KMS-11 (cell line): Measurements from ENCODE around the gene HOXD9.

ENCODE experiments used
- H2AFZ ChIP-seq: fragments of 200-600 bp; sonication (generic); 2 replicates; pipeline ENCODE4 v1.6.1; 2016; ENCODE audit warnings: antibody characterized with exemption, mixed run types, low read depth
- H3K27ac ChIP-seq: fragments of 200-600 bp; sonication (generic); 2 replicates; pipeline ENCODE4 v1.6.1; 2016; ENCODE audit warnings: mild to moderate bottlenecking, mixed run types
- H3K27me3 ChIP-seq: fragments of 200-600 bp; sonication (generic); 2 replicates; pipeline ENCODE4 v1.6.1; 2017; ENCODE audit warnings: mild to moderate bottlenecking, low read depth, mixed run types, moderate library complexity; ENCODE audit not compliant: insufficient read depth
- H3K36me3 ChIP-seq: fragments of 200-600 bp; sonication (generic); 2 replicates; pipeline ENCODE4 v1.6.1; 2017; ENCODE audit warnings: mild to moderate bottlenecking, mixed run types; ENCODE audit not compliant: insufficient read depth
- H3K4me1 ChIP-seq: fragments of 200-600 bp; sonication (generic); 2 replicates; pipeline ENCODE4 v1.6.1; 2016; ENCODE audit warnings: mild to moderate bottlenecking, low read depth, mixed run types; ENCODE audit not compliant: poor library complexity, severe bottlenecking
- H3K4me2 ChIP-seq: fragments of 200-600 bp; sonication (generic); 2 replicates; pipeline ENCODE4 v1.7.0; 2016; ENCODE audit warnings: mild to moderate bottlenecking, mixed run types
- H3K4me3 ChIP-seq: fragments of 200-600 bp; sonication (generic); IDR thresholded peaks from 2 replicates; pipeline ENCODE4 v1.6.1; 2017; ENCODE audit warnings: low read depth, low read length, mixed read lengths; ENCODE audit not compliant: insufficient read depth
- H3K79me2 ChIP-seq: fragments of 200-600 bp; sonication (generic); 2 replicates; pipeline ENCODE4 v1.6.1; 2016; ENCODE audit warnings: low read depth, mixed run types; ENCODE audit not compliant: insufficient read depth
- H3K9ac ChIP-seq: fragments of 200-600 bp; sonication (generic); 2 replicates; pipeline ENCODE4 v1.6.1; 2016; ENCODE audit warnings: mild to moderate bottlenecking, mixed run types
- H4K20me1 ChIP-seq: fragments of 200-600 bp; sonication (generic); 2 replicates; pipeline ENCODE4 v1.6.1; 2016; ENCODE audit warnings: mild to moderate bottlenecking, mixed run types; ENCODE audit not compliant: insufficient read depth
- TF ChIP-seq, protein P1 (sequence below): fragments of 200-600 bp; sonication (generic); conservative IDR thresholded peaks from 2 replicates; pipeline ENCODE4 v1.6.1; 2017; ENCODE audit warnings: low read depth, mild to moderate bottlenecking, antibody characterized with exemption, low read length, moderate library complexity, mixed read lengths

The HOXD9 gene

DNA sequence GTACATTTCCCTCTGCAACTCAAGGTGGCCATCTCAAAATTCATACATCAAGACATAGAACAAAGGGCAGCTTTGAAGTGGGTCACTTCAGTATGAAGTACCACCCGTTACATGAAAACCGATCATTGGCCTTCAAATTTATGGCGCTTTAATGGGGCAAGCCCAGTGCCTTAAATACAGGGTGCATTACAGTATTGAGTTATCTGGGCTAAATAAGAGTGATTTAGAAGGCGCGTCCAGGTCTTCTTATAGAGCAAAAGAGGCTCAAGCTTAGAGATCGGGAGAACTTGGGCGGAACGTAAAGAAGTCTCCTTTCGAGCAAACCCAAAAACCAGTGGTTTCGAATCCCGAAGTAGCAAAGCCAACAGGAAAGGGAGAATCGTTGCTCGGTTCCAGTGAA lies 41.7 kb downstream of the HOXD9 start:
- H3K36me3 ChIP-seq = no peaks in the 10 kb centered on the region
- H3K27me3 ChIP-seq = no peaks in the 10 kb centered on the region
- no peak overlapping the region for H3K9ac ChIP-seq
- H4K20me1 ChIP-seq = no peaks in the 10 kb centered on the region
- H3K4me1 ChIP-seq = no peaks in the 10 kb centered on the region
- TF ChIP-seq, protein P1, sequence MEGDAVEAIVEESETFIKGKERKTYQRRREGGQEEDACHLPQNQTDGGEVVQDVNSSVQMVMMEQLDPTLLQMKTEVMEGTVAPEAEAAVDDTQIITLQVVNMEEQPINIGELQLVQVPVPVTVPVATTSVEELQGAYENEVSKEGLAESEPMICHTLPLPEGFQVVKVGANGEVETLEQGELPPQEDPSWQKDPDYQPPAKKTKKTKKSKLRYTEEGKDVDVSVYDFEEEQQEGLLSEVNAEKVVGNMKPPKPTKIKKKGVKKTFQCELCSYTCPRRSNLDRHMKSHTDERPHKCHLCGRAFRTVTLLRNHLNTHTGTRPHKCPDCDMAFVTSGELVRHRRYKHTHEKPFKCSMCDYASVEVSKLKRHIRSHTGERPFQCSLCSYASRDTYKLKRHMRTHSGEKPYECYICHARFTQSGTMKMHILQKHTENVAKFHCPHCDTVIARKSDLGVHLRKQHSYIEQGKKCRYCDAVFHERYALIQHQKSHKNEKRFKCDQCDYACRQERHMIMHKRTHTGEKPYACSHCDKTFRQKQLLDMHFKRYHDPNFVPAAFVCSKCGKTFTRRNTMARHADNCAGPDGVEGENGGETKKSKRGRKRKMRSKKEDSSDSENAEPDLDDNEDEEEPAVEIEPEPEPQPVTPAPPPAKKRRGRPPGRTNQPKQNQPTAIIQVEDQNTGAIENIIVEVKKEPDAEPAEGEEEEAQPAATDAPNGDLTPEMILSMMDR = no peak
- H2AFZ ChIP-seq = no peak overlapping the region
- H3K4me2 ChIP-seq = no peak overlapping the region
- no peak overlapping the region for H3K27ac ChIP-seq
- H3K79me2 ChIP-seq = no peaks in the 10 kb centered on the region
- no peak overlapping the region for H3K4me3 ChIP-seq

DNA sequence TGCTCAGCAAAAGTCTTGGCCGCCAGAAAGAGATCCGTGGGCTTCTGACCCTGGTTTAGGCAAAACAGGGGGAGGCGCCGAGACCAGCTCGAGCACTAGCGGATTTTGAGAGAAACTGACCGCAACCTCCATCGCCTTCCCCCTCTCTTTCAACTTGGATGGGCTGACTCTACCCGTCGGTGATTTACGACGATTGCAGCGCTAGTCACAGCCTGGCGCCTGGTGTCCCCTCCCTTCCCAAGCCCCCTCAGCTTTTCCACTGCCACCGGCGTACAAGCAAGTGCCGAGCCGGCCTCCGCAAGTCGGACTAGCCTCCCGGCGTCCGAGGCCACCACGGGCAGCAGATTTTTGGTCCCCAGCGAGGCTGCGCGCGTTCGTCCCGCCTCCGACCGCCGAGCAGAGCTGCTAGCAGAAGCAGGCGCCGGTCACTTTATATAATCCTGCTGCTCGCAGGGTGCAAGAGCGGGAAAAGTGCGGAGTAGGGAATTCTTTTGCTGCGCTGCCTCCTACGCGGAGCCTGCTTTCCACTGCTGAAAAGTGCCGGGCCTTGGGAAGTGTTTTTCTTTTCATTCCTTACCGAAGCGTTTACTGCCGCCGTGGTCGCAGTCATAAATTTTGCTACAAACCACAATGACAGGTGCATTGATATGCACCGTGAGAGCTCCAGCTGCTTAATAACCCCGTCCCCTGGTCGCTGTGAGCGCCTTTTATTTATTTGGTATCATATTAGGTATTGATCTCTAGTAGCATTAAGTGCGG lies 42.3 kb downstream of the HOXD9 start:
- Histone ChIP-seq H3K4me1 (no peaks in the 10 kb centered on the region), H2AFZ (no peak overlapping the region), H3K36me3 (no peaks in the 10 kb centered on the region), H3K4me2 (no peak overlapping the region), H3K27me3 (no peaks in the 10 kb centered on the region), H3K9ac (no peak overlapping the region), H3K27ac (no peak overlapping the region), H4K20me1 (no peaks in the 10 kb centered on the region), H3K4me3 (no peak overlapping the region), H3K79me2 (no peaks in the 10 kb centered on the region)
- TF ChIP-seq, protein P1 = no peak

DNA sequence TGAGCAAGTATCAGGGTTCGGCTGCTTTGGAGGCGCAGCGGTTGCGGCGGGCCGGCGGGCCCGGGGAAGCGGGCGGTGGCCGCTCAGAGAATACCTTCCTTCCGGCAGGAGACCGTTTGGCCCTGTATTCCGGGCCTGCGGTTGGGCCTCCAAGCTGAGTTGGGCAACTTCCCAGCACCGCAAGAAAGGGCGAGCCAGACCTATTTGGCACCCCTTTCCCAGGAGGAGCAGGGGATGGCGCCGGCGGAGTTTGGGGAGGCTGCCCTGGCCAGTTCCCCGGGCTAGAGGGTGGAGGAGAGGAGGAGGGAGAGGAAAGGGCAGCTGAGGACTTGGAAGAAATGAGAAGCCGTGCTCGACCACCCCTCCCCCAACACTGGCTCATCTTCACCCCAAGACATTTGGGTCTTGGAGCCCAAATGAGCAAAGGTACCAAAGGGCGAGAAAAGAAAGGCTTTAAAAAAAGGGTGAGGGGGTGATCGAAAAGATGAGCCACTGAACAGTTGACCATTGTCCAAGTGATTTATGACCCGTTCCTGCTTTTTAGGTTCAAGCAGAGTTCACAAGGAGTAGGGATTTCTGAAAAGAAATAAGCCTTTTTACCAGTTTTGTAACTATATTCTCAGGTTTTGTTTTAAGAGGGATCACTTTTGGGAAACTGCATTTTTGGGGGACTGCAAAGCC lies 43.0 kb downstream of the HOXD9 start:
- H3K27me3 ChIP-seq = no peaks in the 10 kb centered on the region
- H3K4me1 ChIP-seq = no peaks in the 10 kb centered on the region
- no peak overlapping the region for H3K4me3 ChIP-seq
- no peaks in the 10 kb centered on the region for H4K20me1 ChIP-seq
- H3K9ac ChIP-seq = no peak overlapping the region
- no peak overlapping the region for H3K4me2 ChIP-seq
- no peak overlapping the region for H3K27ac ChIP-seq
- no peaks in the 10 kb centered on the region for H3K79me2 ChIP-seq
- TF ChIP-seq, protein P1 = no peak
- H2AFZ ChIP-seq = no peak overlapping the region
- no peaks in the 10 kb centered on the region for H3K36me3 ChIP-seq

DNA sequence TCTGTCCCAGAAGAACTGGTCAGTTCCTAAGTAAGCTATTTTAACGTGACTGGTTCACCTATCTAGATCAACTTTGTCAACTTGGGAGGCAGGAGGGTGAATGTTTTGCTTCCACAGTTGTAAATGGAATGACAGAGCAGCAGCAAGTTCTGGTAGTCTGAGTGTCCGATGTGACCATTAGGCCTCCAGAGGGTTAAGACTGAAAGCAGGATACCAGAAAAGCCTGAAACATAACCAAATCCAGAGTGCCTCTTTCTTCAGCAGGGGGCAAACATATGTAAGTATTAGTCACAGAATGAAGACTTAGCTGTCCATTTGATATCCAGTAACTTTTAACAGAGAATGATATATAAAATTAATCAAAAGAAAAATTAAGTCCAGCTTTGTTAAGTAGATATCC lies 43.8 kb downstream of the HOXD9 start:
- H3K4me2 ChIP-seq = no peak overlapping the region
- no peak overlapping the region for H3K27ac ChIP-seq
- H3K4me3 ChIP-seq = no peak overlapping the region
- H3K4me1 ChIP-seq = no peaks in the 10 kb centered on the region
- H3K9ac ChIP-seq = no peak overlapping the region
- H3K79me2 ChIP-seq = no peaks in the 10 kb centered on the region
- no peak overlapping the region for H2AFZ ChIP-seq
- no peaks in the 10 kb centered on the region for H3K36me3 ChIP-seq
- H4K20me1 ChIP-seq = no peaks in the 10 kb centered on the region
- TF ChIP-seq, protein P1 = no peak
- H3K27me3 ChIP-seq = no peaks in the 10 kb centered on the region
